Embryonic facial prominence (tissue), 1 donor: ENCODE measurements around the gene TDRD7.

Source experiments
- DNase-seq: peaks from one replicate; pipeline ENCODE4 v3.0.0-alpha.2; 2016; ENCODE audit errors: extremely low spot score

TDRD7 gene

DNA sequence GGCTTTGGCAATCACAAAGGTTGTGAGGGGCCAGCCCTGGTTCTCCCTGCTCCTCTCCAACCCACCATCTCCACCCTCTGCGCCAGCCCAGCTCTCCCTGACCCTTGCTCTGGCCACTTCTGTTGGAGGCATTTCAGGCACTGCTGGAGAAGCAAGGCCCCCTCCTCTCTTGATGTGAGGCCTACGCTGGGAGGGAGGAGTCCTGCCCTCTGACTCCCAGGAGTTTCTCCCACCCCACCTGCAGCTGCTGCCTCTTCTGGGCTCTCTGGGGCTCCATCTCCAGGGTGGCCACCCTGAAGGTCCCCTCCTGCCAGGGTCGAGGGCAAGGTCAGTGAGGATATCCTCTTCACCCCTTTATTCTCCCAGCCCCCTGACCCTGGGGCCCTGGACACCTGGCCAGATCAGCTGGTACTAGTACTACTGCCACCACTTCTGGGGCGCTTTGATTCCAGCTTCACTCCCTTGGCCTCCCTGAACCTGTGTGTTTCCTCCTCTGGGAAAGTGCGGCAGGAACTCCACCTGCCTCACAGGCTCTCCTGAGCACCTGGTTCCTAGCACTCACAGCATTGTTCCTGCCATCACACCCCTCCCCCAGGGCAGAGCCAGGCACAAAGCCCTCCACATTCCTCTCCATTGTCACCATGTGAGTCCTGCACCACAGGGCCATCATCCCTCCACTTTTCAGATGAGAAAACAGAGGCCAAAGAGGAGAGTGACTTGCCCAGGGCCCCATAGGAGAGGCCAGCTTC lies 23.8 kb upstream of the TDRD7 start:
- DNase-seq = no peak

DNA sequence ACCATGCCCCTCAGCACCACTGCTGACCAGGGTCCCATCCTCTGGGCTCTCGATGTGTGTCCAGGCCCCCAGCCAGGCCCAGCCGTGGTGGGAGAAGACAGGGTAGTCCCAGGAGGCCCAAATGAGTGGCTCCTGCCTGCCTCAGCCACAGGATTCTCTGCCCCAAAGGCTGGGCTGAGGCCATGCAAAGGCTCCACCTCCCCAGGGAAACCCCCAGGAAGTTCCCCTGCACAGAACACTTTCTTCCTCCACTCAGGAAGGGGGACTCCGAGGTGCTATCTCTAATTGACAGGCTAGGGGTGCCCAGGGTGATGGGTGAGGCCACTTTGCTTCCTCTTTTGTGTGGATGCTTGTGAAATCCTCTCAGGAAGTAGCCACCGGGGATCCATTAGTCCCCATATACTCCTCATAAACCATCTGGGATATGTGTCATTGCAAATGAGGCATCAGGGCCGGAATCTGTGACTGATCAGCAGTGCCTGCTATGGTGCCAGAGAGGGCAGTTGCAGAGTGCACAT lies 23.1 kb upstream of the TDRD7 start:
- no peak for DNase-seq

DNA sequence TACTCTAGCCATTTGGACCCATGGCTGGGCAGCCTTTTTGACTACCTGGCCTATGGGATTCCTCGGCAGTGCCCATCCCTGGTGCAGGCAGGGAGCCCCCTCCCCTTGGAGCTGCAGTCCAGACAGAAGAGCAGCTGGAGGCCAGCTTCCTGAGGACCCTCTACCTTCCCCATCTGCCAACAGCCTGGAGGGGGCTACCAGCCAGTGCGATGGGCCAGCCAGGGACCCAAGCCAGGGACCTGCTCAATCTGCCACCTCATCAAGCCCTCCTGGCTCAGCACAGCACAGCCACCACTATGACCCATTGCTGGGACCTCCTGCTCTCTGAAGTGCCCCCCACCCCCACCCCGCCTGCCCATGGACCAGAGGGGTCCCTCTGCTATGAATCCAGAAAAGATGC lies 22.6 kb upstream of the TDRD7 start:
- DNase-seq = no peak

DNA sequence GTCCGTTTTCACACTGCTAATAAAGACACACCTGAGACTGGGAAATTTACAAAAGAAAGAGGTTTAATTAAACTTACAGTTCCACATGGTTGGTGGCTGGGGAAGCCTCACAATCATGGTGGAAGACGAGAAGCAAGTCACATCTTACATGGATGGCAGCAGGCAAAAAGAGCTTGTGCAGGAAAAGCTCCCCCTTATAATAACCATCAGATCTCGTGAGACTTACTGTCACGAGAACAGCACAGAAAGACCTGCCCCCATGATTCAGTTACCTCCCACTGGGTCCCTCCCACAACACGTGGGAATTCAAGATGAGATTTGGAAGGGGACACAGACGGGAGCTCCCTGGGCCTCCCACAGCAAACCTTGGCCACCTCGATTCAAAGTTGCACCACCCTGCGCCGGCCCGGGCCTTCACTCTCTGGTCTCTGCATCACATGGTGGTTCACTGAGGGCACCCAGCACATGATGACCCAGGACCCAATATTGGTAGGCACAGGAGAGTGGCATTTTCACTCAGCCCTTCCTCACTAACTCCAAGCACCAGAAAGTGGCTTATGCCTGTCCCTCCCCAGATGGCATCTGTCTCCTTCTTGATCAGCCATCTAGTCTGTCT lies 21.0 kb upstream of the TDRD7 start:
- DNase-seq = no peak

DNA sequence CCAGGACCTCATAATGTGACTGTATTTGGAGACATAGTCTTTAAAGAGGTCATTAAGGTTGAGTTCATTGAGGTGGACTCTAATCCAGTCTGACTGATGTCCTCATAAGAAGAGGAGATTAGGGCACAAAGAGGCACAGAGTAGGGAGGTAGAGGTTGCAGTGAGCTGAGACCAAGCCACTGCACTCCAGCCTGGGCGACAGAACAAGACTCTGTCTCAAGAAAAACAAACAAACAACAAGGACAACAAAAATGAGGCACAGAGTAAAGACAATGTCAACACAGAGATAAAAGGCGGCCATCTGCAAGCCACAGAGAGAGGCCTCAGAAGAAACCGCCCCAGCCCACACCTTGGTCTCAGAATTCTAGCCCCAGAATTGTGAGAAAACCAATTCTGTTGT lies 17.0 kb upstream of the TDRD7 start:
- no peak for DNase-seq

DNA sequence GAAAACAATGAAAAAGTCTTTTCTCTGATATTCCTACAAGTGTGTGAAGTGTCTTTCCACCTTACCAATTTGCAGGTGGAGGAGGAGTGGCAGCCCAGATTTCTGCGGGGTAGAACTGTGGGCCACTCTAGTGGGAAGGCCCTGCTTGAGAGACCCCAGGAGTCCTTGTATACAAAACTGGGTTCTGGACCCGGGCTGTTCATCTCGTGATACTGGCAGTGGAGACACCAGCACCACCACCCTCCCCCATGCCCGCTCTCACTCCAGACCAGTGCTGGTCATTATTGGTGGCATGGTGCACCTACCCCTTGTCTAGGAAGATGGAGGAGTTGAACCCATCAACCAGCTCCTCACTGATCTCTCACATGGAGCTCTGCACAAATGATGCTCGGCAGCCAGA lies 16.2 kb upstream of the TDRD7 start:
- no peak for DNase-seq

DNA sequence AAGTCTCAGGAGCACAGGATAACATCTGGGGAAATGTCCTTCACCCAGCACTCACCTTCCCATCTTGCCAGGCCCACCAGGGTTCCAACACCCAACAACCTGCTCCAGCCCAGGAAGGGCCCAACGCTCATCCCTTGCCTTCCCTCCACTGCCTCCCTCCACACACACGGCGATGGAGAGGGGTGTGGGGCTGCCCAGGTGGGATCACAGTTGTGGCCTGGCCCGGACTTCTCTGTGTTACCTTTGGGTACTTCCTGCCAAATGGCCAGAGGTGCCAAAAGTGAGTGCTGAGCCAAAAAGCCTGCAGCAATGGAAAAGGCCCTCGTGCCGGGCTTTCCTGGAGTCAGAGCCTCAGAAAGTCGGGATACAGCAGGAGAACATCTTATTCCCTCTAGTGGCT lies 15.6 kb upstream of the TDRD7 start:
- no peak for DNase-seq

DNA sequence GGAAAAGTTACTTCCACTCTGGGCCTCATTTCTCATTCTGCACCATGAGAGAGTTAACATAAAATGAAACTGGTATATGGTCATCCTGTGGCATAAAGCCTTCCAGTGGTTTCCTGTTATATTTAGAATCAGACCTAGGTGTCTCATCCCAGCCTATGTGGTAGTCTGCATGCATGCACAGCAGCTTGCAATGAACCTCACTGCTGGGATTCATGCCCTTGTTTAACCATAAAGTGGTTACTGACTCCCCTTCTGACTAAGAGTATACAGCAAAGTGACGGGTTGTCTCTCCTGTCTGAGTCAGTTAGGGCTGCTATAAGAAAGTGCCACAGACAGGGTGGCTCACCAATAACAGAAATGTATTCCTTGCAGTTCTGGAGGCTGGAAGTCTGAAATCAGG lies 14.7 kb upstream of the TDRD7 start:
- no peak for DNase-seq

DNA sequence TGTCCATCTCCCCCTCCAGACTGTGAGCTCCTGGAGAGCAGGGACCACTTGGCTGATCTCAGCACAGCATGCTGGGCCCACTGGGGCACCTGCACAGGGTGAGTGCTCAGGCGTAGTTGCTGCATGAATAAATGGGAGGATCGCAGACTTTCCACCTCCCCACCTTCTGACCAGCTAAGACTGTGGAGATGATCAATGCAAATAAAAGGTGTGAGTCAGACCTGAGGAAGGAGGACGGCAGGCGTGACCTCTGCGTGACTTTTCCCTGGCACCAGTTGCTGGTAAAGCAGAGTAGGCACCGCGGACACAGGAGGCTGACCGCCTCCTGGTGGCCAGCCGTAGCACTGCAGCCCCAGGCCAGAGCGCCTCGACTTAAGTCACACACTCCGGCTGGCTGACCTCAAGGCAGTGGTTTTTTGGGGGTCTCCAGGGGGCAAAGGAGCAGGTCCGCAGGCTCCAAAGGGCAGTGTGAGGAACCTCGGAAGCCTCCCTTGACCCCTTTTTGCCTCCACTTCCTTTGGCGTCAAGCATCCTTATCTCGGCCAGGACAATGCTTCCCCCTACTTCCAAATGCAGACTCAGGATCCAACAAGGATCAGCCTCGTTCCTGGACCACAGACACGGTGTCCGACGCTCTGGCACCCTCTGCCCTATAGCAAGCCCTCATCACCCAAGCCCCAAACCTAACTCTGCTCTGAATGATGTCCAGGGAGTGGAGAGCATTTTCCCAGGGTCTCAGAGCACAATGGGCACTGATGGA lies 12.7 kb upstream of the TDRD7 start:
- DNase-seq = no peak

DNA sequence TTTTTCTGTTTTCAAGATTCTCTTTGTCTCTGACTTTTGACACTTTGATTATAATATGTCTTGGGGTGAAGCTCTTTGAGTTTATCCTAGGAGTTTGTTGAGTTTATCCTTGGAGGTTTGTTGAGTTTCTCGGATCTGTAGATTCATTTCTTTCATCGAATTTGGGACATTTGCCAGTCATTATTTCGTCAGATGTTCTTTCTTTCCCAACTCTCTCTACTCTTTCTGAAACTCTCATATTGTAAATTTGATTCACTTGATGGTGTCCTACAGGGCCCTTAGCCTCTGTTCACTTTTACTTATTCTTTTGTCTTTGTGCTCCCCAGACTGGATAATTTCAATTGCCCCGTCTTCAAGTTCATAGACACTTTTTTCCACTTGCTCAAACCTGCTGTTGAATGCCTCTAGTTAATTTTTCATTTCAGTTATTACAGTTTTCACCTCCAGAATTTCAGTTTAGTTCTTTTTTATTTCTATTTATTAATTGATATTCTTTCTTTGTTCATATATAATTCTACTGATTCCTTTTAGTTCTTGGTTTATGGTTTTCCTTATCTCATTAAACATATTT lies 8.1 kb upstream of the TDRD7 start:
- DNase-seq = no peak

DNA sequence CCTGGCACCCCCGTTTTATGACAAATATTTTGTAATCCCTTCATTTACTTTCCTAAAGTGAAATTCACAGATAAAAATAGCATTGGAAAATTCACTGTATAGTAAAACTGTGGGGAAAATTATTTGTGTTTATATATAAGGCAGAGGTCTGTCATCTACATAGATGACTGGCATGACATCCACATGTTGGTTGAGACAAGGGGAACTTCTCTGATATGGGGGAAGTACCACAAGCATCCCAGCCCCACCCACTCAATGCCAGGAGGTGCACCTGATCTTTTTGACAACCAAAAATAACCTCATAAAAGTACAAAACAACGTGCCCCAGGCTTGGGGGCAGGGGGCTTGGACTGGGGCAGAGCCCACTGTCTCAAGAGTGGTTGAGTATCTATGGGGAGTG lies 6.3 kb upstream of the TDRD7 start:
- no peak for DNase-seq

DNA sequence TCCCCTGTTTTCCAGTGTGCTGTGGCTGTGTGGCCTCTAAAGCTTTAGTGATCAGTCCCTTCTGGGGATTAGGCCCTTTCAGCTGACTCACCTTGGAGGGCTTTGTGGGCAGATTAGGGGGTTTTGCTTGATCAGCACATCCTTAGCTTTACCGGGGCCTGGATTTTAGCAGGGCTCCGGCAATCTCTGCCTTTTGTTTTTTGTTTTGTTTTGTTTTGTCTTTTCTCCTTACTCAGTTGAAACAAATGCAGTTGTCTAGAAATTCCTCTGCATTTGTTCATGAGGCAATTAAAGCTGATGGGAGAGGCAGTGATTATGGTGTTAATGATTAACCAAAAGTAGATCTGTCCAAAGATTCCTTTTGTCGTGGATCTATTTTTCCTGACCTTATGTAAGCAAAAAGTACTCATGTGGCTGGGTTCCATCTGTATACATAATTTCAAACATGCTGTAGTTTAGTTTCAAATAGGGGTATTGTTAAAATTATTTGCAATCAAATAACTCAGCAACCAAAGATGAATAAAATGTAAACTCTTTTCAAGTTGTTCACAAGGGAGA lies 5.2 kb upstream of the TDRD7 start:
- DNase-seq = no peak

DNA sequence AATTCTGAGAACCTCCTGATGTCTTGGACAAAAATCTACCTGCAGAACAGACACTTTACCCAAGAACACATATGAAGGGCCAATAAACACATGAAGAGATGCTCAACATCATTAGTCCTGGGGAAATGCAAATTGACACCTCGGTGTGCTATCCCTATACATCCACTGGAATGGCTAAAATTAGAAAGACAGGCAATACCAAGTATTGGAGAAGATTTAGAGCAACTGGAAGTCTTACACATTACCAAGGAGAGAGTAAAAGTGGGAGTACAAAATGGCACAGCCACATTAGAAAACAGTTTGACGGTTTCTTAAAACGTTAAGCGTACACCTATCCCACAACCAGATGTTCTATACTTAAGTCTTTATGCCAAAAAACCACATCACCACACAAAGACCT lies 3.3 kb upstream of the TDRD7 start:
- DNase-seq = no peak

DNA sequence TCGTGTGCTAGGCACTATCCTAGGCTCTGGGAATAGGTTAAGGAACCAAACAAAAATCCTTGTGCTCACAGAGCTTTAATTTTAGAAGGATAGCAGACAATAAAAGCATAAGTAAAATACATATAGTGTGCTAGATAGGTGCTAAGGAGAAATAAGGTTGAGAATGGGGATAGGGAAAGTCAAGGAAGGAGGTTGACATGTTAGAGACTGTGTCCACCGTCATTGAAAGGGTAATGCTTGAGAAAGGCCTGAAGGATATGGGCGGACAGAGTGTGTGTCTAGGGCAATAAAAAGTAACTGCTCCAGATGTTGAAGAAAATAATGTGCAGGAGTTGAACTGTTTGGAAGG lies 482 bp upstream of the TDRD7 start:
- no peak for DNase-seq

DNA sequence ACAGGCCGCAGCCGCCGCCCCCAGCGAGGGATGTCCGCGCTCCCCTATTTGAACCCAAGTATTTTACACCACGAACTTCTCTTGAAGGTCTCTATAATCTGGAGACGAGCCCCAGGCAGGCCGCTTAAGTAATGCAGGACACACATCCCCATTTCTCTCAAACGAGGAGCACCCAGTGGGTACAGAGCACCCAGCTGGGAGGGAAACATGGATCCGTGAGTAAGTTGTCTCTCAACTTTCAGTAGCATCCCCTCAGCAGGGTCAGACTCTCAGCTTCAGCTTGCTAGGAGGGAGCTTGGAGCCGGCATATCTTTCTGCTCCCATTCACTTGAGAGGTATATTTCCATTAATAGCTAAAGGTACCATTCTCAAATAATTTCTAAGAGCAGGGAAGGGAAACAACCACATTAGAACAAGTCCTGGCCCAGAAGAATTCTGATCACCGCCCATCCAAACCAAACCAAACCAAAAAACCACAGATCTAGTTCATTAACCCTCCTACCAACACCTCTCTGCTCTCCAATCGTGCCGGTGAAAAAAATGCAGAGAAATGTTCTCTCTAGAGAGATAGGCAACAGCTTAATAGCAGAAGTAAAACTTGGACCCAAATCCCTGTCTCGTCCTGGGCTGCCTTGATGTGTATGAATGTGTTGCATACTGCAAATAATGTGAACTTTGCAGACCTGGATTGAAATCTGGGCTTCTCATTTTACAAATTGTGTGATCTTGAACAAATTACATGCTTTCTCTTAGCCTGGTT lies 910 bp downstream of the TDRD7 start:
- DNase-seq = no peak

DNA sequence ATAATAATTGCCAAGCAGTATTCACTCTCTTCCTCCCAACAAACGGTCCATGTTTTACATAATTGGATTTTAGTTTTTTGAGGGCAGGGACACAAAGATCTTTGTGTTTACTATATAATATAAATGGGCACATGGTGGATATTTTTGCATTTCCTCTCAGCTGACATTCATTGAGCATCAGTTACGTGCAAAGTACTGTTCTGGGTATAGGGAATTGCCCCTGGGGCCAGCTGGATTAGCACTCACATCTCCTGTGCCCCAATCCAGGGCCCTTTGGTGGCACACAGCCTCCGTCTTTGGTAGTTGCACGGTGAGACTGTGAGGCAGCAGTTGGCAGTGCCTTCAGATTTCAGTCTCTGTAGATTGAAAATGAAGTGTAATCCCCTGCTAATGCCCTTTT lies 1.6 kb downstream of the TDRD7 start:
- DNase-seq = no peak

DNA sequence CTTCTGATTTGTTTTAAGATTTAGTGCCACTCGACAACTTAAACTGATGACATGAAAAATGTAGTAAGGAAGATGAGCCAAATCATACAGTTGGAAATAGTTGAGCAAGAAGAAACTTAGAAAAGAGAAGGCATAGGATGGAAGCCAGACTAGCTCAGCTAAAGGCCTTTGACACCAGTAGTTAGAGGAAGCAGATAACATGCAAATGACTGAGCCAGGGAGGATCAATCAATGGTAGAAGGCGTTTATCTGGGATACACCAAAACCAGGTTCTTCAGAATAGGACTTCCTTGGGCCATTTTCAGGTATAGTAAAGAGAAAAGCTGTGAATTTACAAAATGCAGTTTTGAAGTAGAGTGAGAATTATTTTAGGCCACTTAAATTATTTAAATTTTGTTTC lies 3.2 kb downstream of the TDRD7 start:
- no peak for DNase-seq

DNA sequence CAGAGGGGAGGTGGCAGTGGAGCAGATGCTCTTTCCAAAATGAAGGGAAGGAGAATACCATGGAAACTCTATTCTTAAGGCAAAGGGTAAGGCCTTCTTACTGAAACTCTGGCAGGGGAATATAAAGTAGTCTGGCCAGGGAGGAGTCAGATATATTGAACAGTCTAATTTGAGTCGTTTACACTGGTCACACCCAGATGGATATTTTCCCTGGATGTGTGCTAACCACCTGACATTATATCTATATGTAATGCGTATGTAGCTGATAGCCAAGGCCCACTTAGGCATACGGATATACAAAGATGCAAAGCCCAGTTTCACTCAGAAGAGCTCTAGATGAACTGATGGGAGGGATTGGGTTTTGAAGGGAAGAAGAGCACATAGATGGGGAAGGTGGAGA lies 7.0 kb downstream of the TDRD7 start:
- no peak for DNase-seq

DNA sequence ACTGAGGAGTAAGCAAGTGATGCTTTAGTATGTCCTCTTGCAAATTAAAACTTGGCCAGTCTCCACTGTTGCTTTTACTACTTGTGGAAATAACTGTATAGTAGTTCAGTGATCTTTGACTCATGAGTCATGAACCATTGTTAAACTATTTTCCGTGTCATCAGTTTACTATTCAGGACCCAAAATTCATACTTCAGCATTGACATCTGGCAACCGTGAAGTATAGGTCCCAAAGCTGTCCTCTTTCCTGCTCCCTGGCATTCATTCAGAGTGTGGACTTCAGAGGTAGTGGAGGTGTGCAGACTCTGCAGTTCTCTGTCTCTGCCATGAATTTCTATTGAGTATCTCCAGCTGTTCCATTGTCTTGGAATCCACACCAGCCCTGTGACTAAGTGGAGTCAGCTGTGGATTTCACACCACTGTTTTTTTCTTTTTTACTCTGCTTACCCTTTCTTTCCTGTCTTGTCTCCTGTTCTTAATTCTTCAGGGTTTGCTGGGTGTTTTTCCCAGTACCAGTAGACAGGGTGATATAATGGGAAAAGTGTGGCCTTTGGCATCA lies 7.5 kb downstream of the TDRD7 start:
- DNase-seq = no peak

DNA sequence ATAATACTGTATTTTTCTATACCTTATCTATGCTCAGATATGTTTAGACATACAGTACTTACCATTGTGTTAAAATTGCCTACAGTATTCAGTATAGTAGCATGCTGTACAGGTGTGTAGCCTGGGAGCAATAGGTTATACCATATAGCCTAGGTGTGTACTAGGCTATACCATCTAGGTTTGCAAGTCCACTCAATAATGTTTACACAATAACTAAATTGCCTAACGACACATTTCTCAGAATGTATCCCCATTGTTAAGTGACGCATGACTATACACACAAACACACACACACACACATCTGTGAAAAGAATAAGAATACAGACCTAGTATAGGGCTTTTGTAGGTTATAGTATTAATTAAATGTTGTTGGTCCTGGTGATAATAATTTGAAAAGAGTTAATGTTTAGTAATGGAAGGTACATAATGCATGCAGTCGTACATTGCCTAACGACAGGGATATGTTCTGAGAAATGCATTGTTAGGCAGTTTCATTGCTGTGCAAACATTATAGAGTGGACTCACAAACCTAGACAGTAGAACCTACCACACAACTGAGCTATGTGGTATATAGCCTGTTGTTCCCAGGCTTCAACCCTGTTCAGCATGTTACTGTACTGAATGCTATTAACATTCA lies 13.6 kb downstream of the TDRD7 start:
- DNase-seq = no peak

DNA sequence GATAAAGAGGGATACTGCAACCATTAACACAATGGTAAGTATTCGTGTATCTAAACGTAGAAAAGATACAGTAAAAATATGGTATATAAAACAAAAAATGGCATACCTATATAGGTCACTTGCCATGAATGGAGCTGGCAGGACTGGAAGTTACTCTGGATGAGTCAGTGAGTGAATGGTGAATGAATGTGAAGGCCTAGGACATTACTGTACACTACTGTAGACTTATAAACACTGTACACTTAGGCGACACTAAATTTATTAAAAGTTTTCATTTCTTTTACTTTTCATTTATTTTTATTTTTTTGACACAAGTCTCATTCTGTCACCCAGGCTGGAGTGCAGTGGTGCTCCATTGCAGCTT lies 14.1 kb downstream of the TDRD7 start:
- DNase-seq = no peak
